ENCODE measurements around the gene LETM1. TPM values are rescaled to one million over a fixed set of nuclear protein-coding genes. Genes with fewer than 3 reads are reported as not detected.

LETM1 gene
- total and polyA plus RNA-seq, 4 donors: 21.7 to 47.1 (median 26.8) TPM

GRCh38 chr4:1880332-1880731 is 24.4 kb upstream of the LETM1 start:
- WGBS, 2 donors: 56 to 73% methylated on average over 1 of the region's 1 CpG

GRCh38 chr4:1879485-1879884 is 23.5 kb upstream of the LETM1 start:
- Histone ChIP-seq H3K36me3 (ENCODE audit: control insufficient read depth in 4 of 4, insufficient read depth in 4 of 4, low read length in 4 of 4) (no peaks in the 10 kb centered on the region), H3K9me3 (ENCODE audit: control insufficient read depth in 4 of 4, insufficient read depth in 3 of 4, low read length in 3 of 4) (no peaks in the 10 kb centered on the region), H3K27ac (ENCODE audit: low read depth in 1 of 2, low read length in 1 of 2) (no peak overlapping the region), H3K9ac (ENCODE audit: insufficient read depth in 1 of 2, low read length in 2 of 2) (no peak overlapping the region), H3K27me3 (ENCODE audit: control insufficient read depth in 3 of 3, insufficient read depth in 3 of 3, low read length in 2 of 3) (no peaks in the 10 kb centered on the region), H3K4me3 (no peak overlapping the region), H3K4me1 (ENCODE audit: control insufficient read depth in 5 of 5, insufficient read depth in 5 of 5, low read length in 5 of 5) (peaks cover 0 to under 1% (median 0%) of the 10 kb centered on the region in 5 donors)
- no peak for TF ChIP-seq CTCF (IDR thresholded peaks at IDR 0.05; ENCODE audit: control extremely low read depth, extremely low read depth)
- ATAC-seq (ENCODE audit: insufficient read depth, low FRiP score): no peak
- DNase-seq: no peak
- 68 to 82% methylated on average over 4 of the region's 4 CpGs for WGBS, 2 donors

More at GRCh38 chr4:1880332-1880731, 24.4 kb upstream of the LETM1 start:
- no peak for ATAC-seq (ENCODE audit: insufficient read depth, low FRiP score)
- Histone ChIP-seq H3K9me3 (ENCODE audit: control insufficient read depth in 4 of 4, insufficient read depth in 3 of 4, low read length in 3 of 4) (no peaks in the 10 kb centered on the region), H3K27ac (ENCODE audit: low read depth in 1 of 2, low read length in 1 of 2) (no peak overlapping the region), H3K36me3 (ENCODE audit: control insufficient read depth in 4 of 4, insufficient read depth in 4 of 4, low read length in 4 of 4) (no peaks in the 10 kb centered on the region), H3K4me1 (ENCODE audit: control insufficient read depth in 5 of 5, insufficient read depth in 5 of 5, low read length in 5 of 5) (no peaks in the 10 kb centered on the region), H3K4me3 (no peak overlapping the region), H3K27me3 (ENCODE audit: control insufficient read depth in 3 of 3, insufficient read depth in 3 of 3, low read length in 2 of 3) (no peaks in the 10 kb centered on the region), H3K9ac (ENCODE audit: insufficient read depth in 1 of 2, low read length in 2 of 2) (no peak overlapping the region)
- DNase-seq: no peak
- TF ChIP-seq CTCF (IDR thresholded peaks at IDR 0.05; ENCODE audit: control extremely low read depth, extremely low read depth): no peak

GRCh38 chr4:1874201-1874600 is 18.2 kb upstream of the LETM1 start:
- Histone ChIP-seq H3K36me3 (ENCODE audit: control insufficient read depth in 4 of 4, insufficient read depth in 4 of 4, low read length in 4 of 4) (no peaks in the 10 kb centered on the region), H3K4me3 (no peak overlapping the region), H3K27ac (ENCODE audit: low read depth in 1 of 2, low read length in 1 of 2) (peak overlapping the region in 1 of 2 donors; percentile 63), H3K4me1 (ENCODE audit: control insufficient read depth in 5 of 5, insufficient read depth in 5 of 5, low read length in 5 of 5) (peaks cover 1 to 32% (median 10%) of the 10 kb centered on the region in 5 donors), H3K27me3 (ENCODE audit: control insufficient read depth in 3 of 3, insufficient read depth in 3 of 3, low read length in 2 of 3) (no peaks in the 10 kb centered on the region), H3K9me3 (ENCODE audit: control insufficient read depth in 4 of 4, insufficient read depth in 3 of 4, low read length in 3 of 4) (no peaks in the 10 kb centered on the region), H3K9ac (ENCODE audit: insufficient read depth in 1 of 2, low read length in 2 of 2) (no peak overlapping the region)
- TF ChIP-seq CTCF (IDR thresholded peaks at IDR 0.05; ENCODE audit: control extremely low read depth, extremely low read depth): no peak
- no peak for DNase-seq
- 79 to 82% methylated on average over 3 of the region's 3 CpGs for WGBS, 2 donors
- no peak for ATAC-seq (ENCODE audit: insufficient read depth, low FRiP score)

GRCh38 chr4:1873776-1874175 is 17.8 kb upstream of the LETM1 start:
- Histone ChIP-seq H3K4me1 (ENCODE audit: control insufficient read depth in 5 of 5, insufficient read depth in 5 of 5, low read length in 5 of 5) (peaks cover 1 to 32% (median 10%) of the 10 kb centered on the region in 5 donors), H3K4me3 (no peak overlapping the region), H3K9me3 (ENCODE audit: control insufficient read depth in 4 of 4, insufficient read depth in 3 of 4, low read length in 3 of 4) (no peaks in the 10 kb centered on the region), H3K27me3 (ENCODE audit: control insufficient read depth in 3 of 3, insufficient read depth in 3 of 3, low read length in 2 of 3) (no peaks in the 10 kb centered on the region), H3K27ac (ENCODE audit: low read depth in 1 of 2, low read length in 1 of 2) (peak overlapping the region in 1 of 2 donors; percentile 47), H3K36me3 (ENCODE audit: control insufficient read depth in 4 of 4, insufficient read depth in 4 of 4, low read length in 4 of 4) (no peaks in the 10 kb centered on the region), H3K9ac (ENCODE audit: insufficient read depth in 1 of 2, low read length in 2 of 2) (no peak overlapping the region)
- DNase-seq: no peak
- ATAC-seq (ENCODE audit: insufficient read depth, low FRiP score): no peak
- 63 to 85% methylated on average over 3 of the region's 3 CpGs for WGBS, 2 donors
- no peak for TF ChIP-seq CTCF (IDR thresholded peaks at IDR 0.05; ENCODE audit: control extremely low read depth, extremely low read depth)

Measured in lung (tissue), 12 donors.